CD4-positive, CD25-positive, alpha-beta regulatory T cell (primary cell): Measurements from ENCODE around the gene YIPF1. TPM values are rescaled to one million over a fixed set of nuclear protein-coding genes. Genes with fewer than 3 reads are reported as not detected.
"Not testable (repeated sequence)": the region's sequence is repeated elsewhere in the genome, so short reads cannot be mapped to it uniquely, and the experiment has no call there.

ENCODE experiments used
- ATAC-seq, 2 donors: fragments of 150-1000 bp; cut with Tn5 transposase; one replicate each; pipeline ENCODE4 v1.10.0; 2021; ENCODE audit warnings: low read depth in 2 of 2, moderate number of reproducible peaks in 2 of 2, moderate library complexity in 1 of 2
- DNase-seq, 3 donors: peaks; one replicate each; pipeline versions ENCODE4 v3.0.0 to v3.0.0-alpha.2; 2012 to 2022; ENCODE audit warnings: mixed read lengths in 1 of 3
- H3K27ac ChIP-seq: one replicate; pipeline ENCODE4 v1.7.0; 2013; ENCODE audit warnings: mild to moderate bottlenecking, low read length; ENCODE audit not compliant: insufficient read depth, poor library complexity, severe bottlenecking
- H3K27me3 ChIP-seq: one replicate; pipeline ENCODE4 v1.7.0; 2013; ENCODE audit warnings: low read length; ENCODE audit not compliant: control insufficient read depth, insufficient read depth
- H3K36me3 ChIP-seq: one replicate; pipeline ENCODE4 v1.7.0; 2013; ENCODE audit warnings: mild to moderate bottlenecking, low read length, moderate library complexity; ENCODE audit not compliant: control insufficient read depth, insufficient read depth
- H3K4me1 ChIP-seq: 2 replicates; pipeline ENCODE4 v1.7.0; 2013; ENCODE audit warnings: mild to moderate bottlenecking, low read length; ENCODE audit not compliant: insufficient read depth, control insufficient read depth, poor library complexity, severe bottlenecking
- H3K4me3 ChIP-seq: one replicate; pipeline ENCODE4 v1.7.0; 2013; ENCODE audit warnings: low read depth, mild to moderate bottlenecking, low read length, moderate library complexity
- H3K9me3 ChIP-seq, 2 experiments: 1 replicate in 1 of 2; 2 replicates in 1 of 2; pipeline ENCODE4 v1.7.0; 2013; ENCODE audit warnings: low read length in 2 of 2, mild to moderate bottlenecking in 1 of 2, moderate library complexity in 1 of 2; ENCODE audit not compliant: control insufficient read depth in 2 of 2
- H3K27ac Mint-ChIP-seq, 3 donors: one replicate each; pipeline ENCODE4 v1.8.0; 2020 to 2022; ENCODE audit warnings: mild to moderate bottlenecking in 3 of 3, mixed read lengths in 3 of 3, moderate library complexity in 2 of 3
- H3K27me3 Mint-ChIP-seq: one replicate; pipeline ENCODE4 v1.8.0; 2022; ENCODE audit warnings: mild to moderate bottlenecking, mixed read lengths
- H3K36me3 Mint-ChIP-seq: one replicate; pipeline ENCODE4 v1.8.0; 2020; ENCODE audit warnings: mixed read lengths
- H3K4me1 Mint-ChIP-seq, 4 donors: one replicate each; pipeline ENCODE4 v1.8.0; 2020 to 2022; ENCODE audit warnings: mixed read lengths in 4 of 4, mild to moderate bottlenecking in 1 of 4
- H3K4me3 Mint-ChIP-seq, 4 donors: one replicate each; pipeline ENCODE4 v1.8.0; 2020 to 2022; ENCODE audit warnings: mild to moderate bottlenecking in 4 of 4, mixed read lengths in 4 of 4, moderate library complexity in 3 of 4
- H3K9me3 Mint-ChIP-seq, 7 donors: one replicate each; pipeline ENCODE4 v1.8.0; 2020 to 2022; ENCODE audit warnings: mixed read lengths in 7 of 7, mild to moderate bottlenecking in 3 of 7, moderate library complexity in 2 of 7
- polyA plus RNA-seq, 4 donors: library from polyadenylated mRNA; unstranded; fragments of 300-500 nt; fragmentation: Illumina TruSeq; gene quantifications; one replicate each; pipeline ENCODE4 v1.2.3, GENCODE V29; 2021
- total RNA-seq: library from RNA; stranded (reverse); gene quantifications from one replicate; pipeline ENCODE4 v1.2.3, GENCODE V29; 2022

The YIPF1 gene
- total and polyA plus RNA-seq, 5 donors from 2014 or later, result 16.0 to 51.4 (median 35.9) TPM

DNA sequence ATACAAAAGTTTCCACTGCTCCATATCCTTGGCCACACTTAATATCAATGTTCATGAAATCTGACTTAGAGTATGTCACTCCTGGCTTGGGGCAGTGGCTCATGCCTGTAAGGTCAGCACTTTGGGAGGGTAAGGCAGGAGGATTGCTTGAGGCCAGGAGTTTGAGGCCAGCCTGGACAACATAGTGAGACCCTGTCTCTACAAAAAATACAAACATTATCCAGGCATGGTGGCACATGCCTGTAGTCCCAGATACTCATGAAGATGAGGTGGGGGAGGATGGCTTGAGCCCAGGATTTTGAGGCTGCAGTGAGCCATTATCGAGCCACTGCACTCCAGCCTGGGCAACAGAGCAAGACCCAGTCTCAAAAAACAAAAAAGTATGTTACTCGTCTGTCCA lies 14.4 kb downstream of the YIPF1 start:
- peaks cover 68% of the 10 kb centered on the region for H3K36me3 ChIP-seq
- peaks cover 0 to 12% (median 10%) of the 10 kb centered on the region in 4 donors for H3K4me1 Mint-ChIP-seq

DNA sequence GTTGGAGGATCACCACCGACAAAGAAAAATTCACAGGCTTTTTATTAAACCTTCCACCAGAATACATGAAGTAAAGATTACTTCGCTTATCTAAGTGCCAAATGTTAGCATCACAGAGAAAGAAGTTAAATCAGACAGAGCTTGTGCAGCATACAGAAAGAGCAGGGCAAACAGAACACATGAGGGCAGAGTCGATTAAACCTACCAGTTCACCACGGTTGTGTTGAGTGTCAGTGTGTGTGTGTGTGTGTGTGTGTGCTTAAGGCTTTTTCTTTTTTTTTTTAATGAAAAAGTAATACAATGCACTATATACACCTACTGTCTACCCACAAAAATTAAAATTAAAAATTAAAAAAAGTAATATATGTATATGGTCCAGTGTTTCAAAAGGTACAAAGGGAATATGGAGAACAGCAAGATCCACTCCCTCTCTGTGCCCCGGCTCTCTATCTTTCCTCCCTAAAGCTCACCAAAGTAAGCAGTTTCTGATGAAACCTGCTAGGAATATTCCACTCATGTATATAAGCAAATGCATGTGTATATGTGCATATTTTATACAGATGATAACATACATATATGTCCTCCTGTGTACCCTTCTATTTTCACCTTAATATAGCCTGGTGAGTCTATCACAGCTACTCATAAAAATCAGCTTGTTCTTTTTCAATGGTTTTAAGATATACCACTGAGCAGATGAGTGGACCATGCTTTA lies 17.7 kb downstream of the YIPF1 start:
- peaks cover 68% of the 10 kb centered on the region for H3K36me3 ChIP-seq
- Mint-ChIP-seq H3K27me3 (no peaks in the 10 kb centered on the region), H3K4me1 (peaks cover 0 to 2% (median 0%) of the 10 kb centered on the region in 4 donors), H3K4me3 (no peak overlapping the region), H3K9me3 (no peaks in the 10 kb centered on the region), H3K27ac (peak overlapping the region in 1 of 3 donors; percentile 15), H3K36me3 (peaks cover 41% of the 10 kb centered on the region)
- H3K4me3 ChIP-seq, result no peak overlapping the region
- DNase-seq (no peak), ATAC-seq (no peak)
- H3K9me3 ChIP-seq, result no peaks in the 10 kb centered on the region
- no peaks in the 10 kb centered on the region for H3K27me3 ChIP-seq
- H3K4me1 ChIP-seq, result no peaks in the 10 kb centered on the region
- no peak overlapping the region for H3K27ac ChIP-seq

More for the DNA sequence above, 14.4 kb downstream of the YIPF1 start:
- H3K9me3 ChIP-seq, H3K27ac ChIP-seq, H3K4me1 ChIP-seq, H3K27me3 ChIP-seq, H3K9me3 Mint-ChIP-seq, H3K27me3 Mint-ChIP-seq, H3K4me3 ChIP-seq, H3K4me3 Mint-ChIP-seq, ATAC-seq, DNase-seq: not testable (repeated sequence)
- Mint-ChIP-seq H3K27ac (peak overlapping the region in 1 of 3 donors; percentile 64), H3K36me3 (peaks cover 51% of the 10 kb centered on the region)

GRCh38 chr1:53871221-53871620 lies 18.4 kb downstream of the YIPF1 start:
- H3K9me3 ChIP-seq, result no peaks in the 10 kb centered on the region
- DNase-seq (no peak), ATAC-seq (no peak)
- no peak overlapping the region for H3K27ac ChIP-seq
- no peak overlapping the region for H3K4me3 Mint-ChIP-seq
- no peaks in the 10 kb centered on the region for H3K9me3 Mint-ChIP-seq
- H3K27ac Mint-ChIP-seq, result no peak overlapping the region
- H3K36me3 Mint-ChIP-seq, result peaks cover 42% of the 10 kb centered on the region
- H3K4me3 ChIP-seq, result no peak overlapping the region
- no peaks in the 10 kb centered on the region for H3K27me3 Mint-ChIP-seq
- H3K27me3 ChIP-seq, result no peaks in the 10 kb centered on the region
- H3K4me1 ChIP-seq, result no peaks in the 10 kb centered on the region
- H3K4me1 Mint-ChIP-seq, result peaks cover 0 to 2% (median 0%) of the 10 kb centered on the region in 4 donors
- peaks cover 71% of the 10 kb centered on the region for H3K36me3 ChIP-seq

DNA sequence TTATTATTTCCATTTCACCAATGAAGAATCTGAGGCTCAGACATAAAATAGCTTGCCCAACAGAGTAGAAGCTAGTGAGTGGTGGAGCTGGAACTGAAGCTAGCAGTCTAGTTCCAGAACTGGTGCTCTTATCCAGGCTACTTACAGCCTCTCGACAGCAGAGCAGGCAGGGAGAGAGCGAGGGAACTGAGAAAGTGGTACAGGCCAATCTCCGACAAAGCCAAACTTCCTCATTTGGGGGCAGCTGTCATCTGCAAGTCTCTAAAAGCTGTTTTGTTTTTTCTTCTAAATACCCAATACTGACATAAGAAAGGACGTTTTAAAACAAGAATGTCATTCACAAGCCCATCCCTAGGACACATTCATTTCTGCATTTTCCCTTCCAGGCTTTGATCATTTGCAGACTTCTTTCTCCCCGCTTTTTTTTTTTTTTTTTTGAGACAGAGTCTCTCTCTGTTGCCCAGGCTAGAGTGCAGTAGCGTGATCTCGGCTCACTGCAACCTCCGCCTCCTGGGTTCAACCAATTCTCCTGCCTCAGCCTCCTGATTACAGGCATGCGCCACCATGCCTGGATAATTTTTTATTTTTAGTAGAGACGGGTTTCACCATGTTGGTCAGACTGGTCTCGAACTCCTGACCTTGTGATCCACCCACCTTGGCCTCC lies 20.0 kb downstream of the YIPF1 start:
- H3K4me1 Mint-ChIP-seq, result peaks cover 0 to 2% (median 0%) of the 10 kb centered on the region in 4 donors
- DNase-seq, result no peak
- H3K4me1 ChIP-seq, result no peaks in the 10 kb centered on the region
- no peak for ATAC-seq
- no peak overlapping the region for H3K4me3 Mint-ChIP-seq
- no peaks in the 10 kb centered on the region for H3K9me3 Mint-ChIP-seq
- H3K27ac Mint-ChIP-seq, result peak overlapping the region in 1 of 3 donors; percentile 23
- peaks cover 69% of the 10 kb centered on the region for H3K36me3 ChIP-seq
- H3K36me3 Mint-ChIP-seq, result peaks cover 32% of the 10 kb centered on the region
- H3K27me3 Mint-ChIP-seq, result no peaks in the 10 kb centered on the region
- no peak overlapping the region for H3K4me3 ChIP-seq
- no peaks in the 10 kb centered on the region for H3K9me3 ChIP-seq
- H3K27me3 ChIP-seq, result no peaks in the 10 kb centered on the region
- H3K27ac ChIP-seq, result no peak overlapping the region

DNA sequence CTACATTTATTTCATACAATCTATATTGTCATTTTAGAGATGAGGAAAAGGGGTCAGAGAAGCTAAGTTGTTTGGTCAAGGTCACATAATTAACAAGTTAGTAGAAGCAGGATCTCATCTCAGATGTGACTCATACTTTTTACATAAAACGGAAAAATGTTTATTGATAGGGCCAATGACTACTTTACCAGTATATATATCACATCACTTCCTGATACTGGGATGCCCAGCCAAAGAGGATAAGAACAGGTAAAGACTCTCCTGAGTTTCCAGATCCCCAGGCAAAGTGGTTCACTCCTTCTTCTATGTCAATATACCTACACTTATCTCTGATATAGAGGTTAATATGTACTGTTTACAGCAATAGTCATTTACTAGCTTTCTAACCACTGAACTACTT lies 21.0 kb downstream of the YIPF1 start:
- H3K9me3 ChIP-seq, result no peaks in the 10 kb centered on the region
- Mint-ChIP-seq H3K27ac (peak overlapping the region in 1 of 3 donors; percentile 23), H3K27me3 (no peaks in the 10 kb centered on the region), H3K4me3 (no peak overlapping the region), H3K4me1 (peaks cover 0 to 2% (median 0%) of the 10 kb centered on the region in 4 donors), H3K9me3 (no peaks in the 10 kb centered on the region), H3K36me3 (peaks cover 32% of the 10 kb centered on the region)
- H3K4me1 ChIP-seq, result no peaks in the 10 kb centered on the region
- no peak for DNase-seq
- no peaks in the 10 kb centered on the region for H3K27me3 ChIP-seq
- ATAC-seq, result no peak
- H3K27ac ChIP-seq, result no peak overlapping the region
- no peak overlapping the region for H3K4me3 ChIP-seq
- peaks cover 66% of the 10 kb centered on the region for H3K36me3 ChIP-seq

- ATAC-seq, result no peak
- peaks cover 41% of the 10 kb centered on the region for H3K36me3 ChIP-seq
- H3K27me3 ChIP-seq, result no peaks in the 10 kb centered on the region
- DNase-seq, result no peak
- Mint-ChIP-seq H3K27ac (peak overlapping the region in 2 of 3 donors; percentile 36 to 56), H3K4me1 (peaks cover 0 to 20% (median 6%) of the 10 kb centered on the region in 4 donors), H3K27me3 (no peaks in the 10 kb centered on the region), H3K36me3 (peaks cover 19% of the 10 kb centered on the region), H3K9me3 (no peaks in the 10 kb centered on the region), H3K4me3 (peak overlapping the region in 1 of 4 donors; percentile 2)
- H3K4me1 ChIP-seq, result no peaks in the 10 kb centered on the region
- H3K9me3 ChIP-seq, result no peaks in the 10 kb centered on the region
- no peak overlapping the region for H3K4me3 ChIP-seq
- H3K27ac ChIP-seq, result no peak overlapping the region
Observed at GRCh38 chr1:53862507-53862906, 27.1 kb downstream of the YIPF1 start.

DNA sequence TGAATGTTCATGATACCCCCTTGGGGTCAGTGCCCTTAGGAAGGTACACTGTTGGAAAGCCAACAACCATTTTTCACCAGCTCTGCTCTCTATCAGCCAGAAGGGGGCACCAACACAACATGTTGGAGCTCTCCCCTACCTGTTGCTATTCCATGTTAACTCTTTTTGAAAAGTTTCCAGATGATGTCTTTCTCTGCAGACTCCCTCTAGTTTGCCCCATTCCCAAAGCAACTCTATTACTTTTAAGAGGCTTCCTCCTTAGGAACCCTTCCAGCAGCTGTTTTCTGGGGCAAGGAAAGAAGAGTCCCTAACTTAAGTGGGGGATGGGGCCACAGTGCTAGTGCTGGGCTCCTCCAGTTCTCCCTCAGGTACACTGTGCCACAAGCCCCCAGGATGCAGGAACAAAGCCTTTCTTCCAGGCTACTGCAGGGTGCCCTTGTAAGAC lies 28.6 kb downstream of the YIPF1 start:
- H3K36me3 Mint-ChIP-seq, result peaks cover 23% of the 10 kb centered on the region
- no peaks in the 10 kb centered on the region for H3K9me3 ChIP-seq
- H3K4me3 ChIP-seq, result no peak overlapping the region
- no peak overlapping the region for H3K27ac Mint-ChIP-seq
- DNase-seq, result peak; percentile 33 to 68 (median 63)
- H3K36me3 ChIP-seq, result peaks cover 43% of the 10 kb centered on the region
- H3K4me3 Mint-ChIP-seq, result no peak overlapping the region
- H3K27ac ChIP-seq, result no peak overlapping the region
- peak; percentile 72 to 74 for ATAC-seq
- H3K9me3 Mint-ChIP-seq, result no peaks in the 10 kb centered on the region
- peaks cover 0 to 20% (median 6%) of the 10 kb centered on the region in 4 donors for H3K4me1 Mint-ChIP-seq
- no peaks in the 10 kb centered on the region for H3K4me1 ChIP-seq
- H3K27me3 ChIP-seq, result no peaks in the 10 kb centered on the region
- no peaks in the 10 kb centered on the region for H3K27me3 Mint-ChIP-seq
